Lung microvascular endothelial cell (primary cell): ENCODE data around the gene SKA3. TPM values are rescaled to one million over a fixed set of nuclear protein-coding genes. Genes with fewer than 3 reads are reported as not detected.

Experiments used
- DNase-seq, 2 donors: peaks; one replicate each; pipeline versions ENCODE4 v3.0.0 to v3.0.0-alpha.2; 2010; ENCODE audit warnings: low read depth in 2 of 2
- total RNA-seq: library from RNA; depleted of rRNA; stranded (reverse); fragments of >200 nt; gene quantifications from 2 replicates; pipeline ENCODE4 v1.2.1, GENCODE V29; 2014

SKA3 gene
- total RNA-seq, 1 donor from 2014 or later: 1.8 TPM

- no peak for DNase-seq
These were observed 60.2 kb downstream of the SKA3 start for GRCh38 chr13:21116141-21116540.

- DNase-seq: no peak
These were observed 61.1 kb downstream of the SKA3 start for GRCh38 chr13:21115231-21115630.

GRCh38 chr13:21111546-21111945 lies 64.8 kb downstream of the SKA3 start:
- no peak for DNase-seq

GRCh38 chr13:21109168-21109567 lies 67.2 kb downstream of the SKA3 start:
- DNase-seq: no peak

- DNase-seq: no peak
These were observed 70.3 kb downstream of the SKA3 start for GRCh38 chr13:21106089-21106488.

- DNase-seq: no peak
These were observed 71.9 kb downstream of the SKA3 start for GRCh38 chr13:21104199-21105019.

Other genes with a start within 250 kb of the SKA3 start
- 16.1 and 25.0 TPM in 2 replicates for gene LATS2, start 115.0 kb downstream of the SKA3 start, total RNA-seq
- 36.2 and 46.2 TPM in 2 replicates for gene SAP18, start 36.4 kb downstream of the SKA3 start, total RNA-seq
- 18.7 and 25.8 TPM in 2 replicates for gene MRPL57, start 106 bp upstream of the SKA3 start, total RNA-seq